GM13977 (cell line): ENCODE data around the gene AFF1.

Experiments
- DNase-seq: peaks from one replicate; pipeline ENCODE4 v3.0.0; 2012; ENCODE audit warnings: low spot score
- CTCF ChIP-seq: IDR thresholded peaks from 2 replicates; pipeline ENCODE4 v1.5.1; 2012; ENCODE audit warnings: mild to moderate bottlenecking, control low read depth; ENCODE audit not compliant: insufficient read depth; ENCODE audit errors: extremely low read depth, missing control alignments
- in situ Hi-C: fragments of 300-500 bp; cut with MboI; formaldehyde crosslinking; loops from one replicate; pipeline ENCODE4 v1.12.0; 2022; ENCODE audit warnings: low sequenced_read_pairs, low pct_unique_long_range_greater_than_20kb, mixed read lengths, inconsistent platforms; ENCODE audit not compliant: unreplicated experiment

AFF1 gene

GRCh38 chr4:86955888-86956451 is 21.2 kb downstream of the AFF1 start:
- in situ Hi-C loops: no loop called here
- no peak for TF ChIP-seq CTCF
- no peak for DNase-seq

- peak; percentile 33 for DNase-seq
- in situ Hi-C loops: no loop called here
- TF ChIP-seq CTCF: no peak
These were observed 22.4 kb downstream of the AFF1 start for GRCh38 chr4:86957215-86957614.

GRCh38 chr4:86959588-86960500 is 25.0 kb downstream of the AFF1 start:
- TF ChIP-seq CTCF: no peak
- DNase-seq: no peak

GRCh38 chr4:86960557-86960961 is 25.7 kb downstream of the AFF1 start:
- in situ Hi-C loops: no loop called here
- no peak for DNase-seq
- TF ChIP-seq CTCF: no peak

More at GRCh38 chr4:86959588-86960500, 25.0 kb downstream of the AFF1 start:
- in situ Hi-C loops: no loop called here

GRCh38 chr4:86961116-86961515 is 26.3 kb downstream of the AFF1 start:
- in situ Hi-C loops: no loop called here
- no peak for TF ChIP-seq CTCF
- no peak for DNase-seq

GRCh38 chr4:86961605-86962295 is 26.9 kb downstream of the AFF1 start:
- peak; percentile 64 for DNase-seq
- TF ChIP-seq CTCF: no peak
- in situ Hi-C loops: no loop called here
